ENCODE measurements around the gene FBXW10B.
"Not testable (repeated sequence)": the region's sequence is repeated elsewhere in the genome, so short reads cannot be mapped to it uniquely, and the experiment has no call there.

The FBXW10B gene, protein sequence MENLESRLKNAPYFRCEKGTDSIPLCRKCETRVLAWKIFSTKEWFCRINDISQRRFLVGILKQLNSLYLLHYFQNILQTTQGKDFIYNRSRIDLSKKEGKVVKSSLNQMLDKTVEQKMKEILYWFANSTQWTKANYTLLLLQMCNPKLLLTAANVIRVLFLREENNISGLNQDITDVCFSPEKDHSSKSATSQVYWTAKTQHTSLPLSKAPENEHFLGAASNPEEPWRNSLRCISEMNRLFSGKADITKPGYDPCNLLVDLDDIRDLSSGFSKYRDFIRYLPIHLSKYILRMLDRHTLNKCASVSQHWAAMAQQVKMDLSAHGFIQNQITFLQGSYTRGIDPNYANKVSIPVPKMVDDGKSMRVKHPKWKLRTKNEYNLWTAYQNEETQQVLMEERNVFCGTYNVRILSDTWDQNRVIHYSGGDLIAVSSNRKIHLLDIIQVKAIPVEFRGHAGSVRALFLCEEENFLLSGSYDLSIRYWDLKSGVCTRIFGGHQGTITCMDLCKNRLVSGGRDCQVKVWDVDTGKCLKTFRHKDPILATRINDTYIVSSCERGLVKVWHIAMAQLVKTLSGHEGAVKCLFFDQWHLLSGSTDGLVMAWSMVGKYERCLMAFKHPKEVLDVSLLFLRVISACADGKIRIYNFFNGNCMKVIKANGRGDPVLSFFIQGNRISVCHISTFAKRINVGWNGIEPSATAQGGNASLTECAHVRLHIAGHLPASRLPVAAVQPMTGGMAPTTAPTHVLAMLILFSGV

DNA sequence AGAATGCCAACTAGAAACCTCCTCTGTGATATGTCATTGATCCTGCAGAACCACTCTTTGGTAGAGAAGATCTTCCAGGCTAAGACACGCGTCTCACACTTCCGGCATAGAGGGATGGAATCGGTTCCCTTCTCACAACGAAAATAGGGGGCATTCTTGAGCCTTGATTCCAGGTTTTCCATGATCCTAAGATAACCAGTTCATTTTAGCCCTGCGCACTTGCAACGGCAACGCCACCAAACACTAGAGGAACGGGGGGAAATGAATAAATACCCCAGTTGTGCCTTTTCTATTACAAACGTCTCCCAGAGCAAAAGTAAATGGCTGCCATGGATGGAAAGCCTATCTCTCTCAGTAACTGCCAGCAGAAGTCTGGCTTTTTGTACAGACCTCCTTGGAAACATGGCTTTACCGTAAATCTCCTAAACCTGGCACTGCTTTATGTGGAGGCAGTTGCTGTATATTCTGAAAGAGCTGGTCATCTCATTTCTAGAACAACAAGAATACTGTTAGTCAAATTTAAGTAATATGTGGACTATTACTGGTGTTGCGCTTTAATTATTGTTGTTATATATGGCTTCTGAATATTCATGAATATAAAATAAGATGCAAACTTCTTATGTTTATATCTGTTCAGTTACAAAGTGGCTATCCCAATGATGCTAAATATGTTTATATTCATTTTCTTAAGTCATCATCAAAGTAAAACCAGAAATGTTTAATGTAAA lies at the start of gene FBXW10B:
Gene FBXW10B (minus strand): TSS at position 374 of the 728 bp plus-strand sequence. CDS start 192 bp downstream, at position 182.
- DNase-seq: not testable (repeated sequence)

DNA sequence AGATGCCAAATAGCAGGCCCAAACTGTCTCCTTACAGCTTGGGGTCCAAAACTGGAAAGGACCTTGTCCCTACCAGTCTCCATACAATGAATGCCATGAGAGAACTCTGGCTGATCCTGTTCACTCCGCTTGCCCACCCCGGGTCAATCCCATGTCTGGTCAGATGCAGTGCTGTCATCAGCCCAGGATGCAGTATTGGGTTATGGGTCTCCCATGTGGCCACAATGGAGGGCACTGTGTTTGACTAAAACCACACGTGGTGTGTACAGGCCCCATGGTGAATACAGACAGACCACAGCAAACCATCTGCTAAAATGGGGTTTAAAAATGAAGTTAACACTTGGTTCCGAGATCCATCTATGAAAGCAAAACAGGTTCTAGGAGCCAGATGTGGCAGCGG lies 44.2 kb upstream of the FBXW10B start:
- no peak for DNase-seq

DNA sequence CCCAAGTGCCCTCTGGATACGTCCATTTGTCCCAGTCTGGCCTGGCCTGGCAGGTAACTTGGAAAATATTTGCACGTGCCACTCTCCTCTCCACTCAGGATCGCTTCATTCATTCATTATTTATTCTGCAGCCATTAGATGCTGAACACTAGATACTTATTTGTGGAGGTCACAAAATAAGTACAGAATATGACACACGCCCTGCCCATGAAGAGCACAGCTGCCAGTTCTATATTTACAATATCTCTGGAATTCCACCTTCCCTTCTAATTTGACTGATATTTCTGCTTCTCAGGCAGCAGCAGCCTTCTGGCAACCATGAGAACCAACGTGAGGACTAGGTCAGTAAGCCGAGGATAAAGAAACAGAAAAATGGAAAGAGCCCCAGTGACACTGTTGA lies 43.7 kb upstream of the FBXW10B start:
- DNase-seq: no peak

DNA sequence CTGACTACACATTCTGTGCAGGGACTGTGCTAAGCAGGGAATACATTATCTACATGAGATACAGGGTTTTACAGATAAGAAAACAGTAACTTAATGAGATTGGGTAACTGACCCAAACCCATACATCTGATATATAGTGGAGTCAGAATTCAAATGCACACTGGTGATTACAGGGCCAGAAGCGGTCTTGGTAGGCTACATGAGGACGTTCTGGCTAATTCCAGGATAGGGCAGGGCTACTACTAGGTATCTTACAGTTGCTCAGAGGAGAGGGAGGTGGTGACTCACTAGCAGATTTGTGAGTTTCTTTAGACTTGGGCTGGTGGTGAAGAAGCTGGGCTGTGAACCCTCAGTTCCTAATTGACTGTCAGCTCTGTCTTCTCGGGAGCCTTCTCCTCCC lies 43.2 kb upstream of the FBXW10B start:
- DNase-seq: no peak

DNA sequence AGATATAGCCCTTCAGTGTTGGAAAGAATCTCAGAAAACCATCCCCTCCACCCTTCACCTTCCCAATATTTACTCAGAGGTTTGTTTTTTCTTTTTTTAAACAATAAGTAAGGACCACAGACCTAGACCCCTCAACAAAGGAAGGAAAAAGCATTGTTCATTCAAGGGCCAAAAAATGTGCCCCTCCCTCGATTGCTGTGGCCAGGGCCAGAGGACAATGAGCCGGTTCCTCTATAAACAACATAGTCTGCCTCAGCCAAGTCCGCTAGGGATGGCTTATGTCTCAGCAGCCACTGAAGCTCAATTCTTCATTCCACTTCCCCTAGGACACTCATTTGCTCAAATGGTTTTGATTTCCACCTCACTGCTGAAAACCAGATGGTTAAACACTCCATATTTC lies 40.6 kb upstream of the FBXW10B start:
- DNase-seq: no peak

DNA sequence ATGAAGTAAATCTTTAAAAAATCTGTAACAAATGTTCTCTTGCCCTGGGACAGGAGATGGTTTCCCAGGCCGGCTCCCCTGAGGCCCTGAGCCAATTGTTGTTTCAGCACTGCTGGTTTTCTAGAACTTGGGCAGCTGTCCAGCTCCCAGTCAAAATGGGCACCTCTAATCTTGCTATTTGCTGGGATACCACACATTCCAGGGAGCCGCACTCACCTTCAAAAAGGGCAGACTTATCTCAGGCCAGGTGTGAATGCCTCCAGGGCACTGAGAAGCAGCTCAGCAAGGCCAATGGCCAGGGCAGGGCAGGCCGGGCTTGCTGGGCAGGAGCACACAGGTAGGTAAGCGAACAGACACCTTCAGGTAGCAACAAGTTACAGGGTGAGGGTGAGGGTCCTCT lies 40.2 kb upstream of the FBXW10B start:
- DNase-seq: no peak

DNA sequence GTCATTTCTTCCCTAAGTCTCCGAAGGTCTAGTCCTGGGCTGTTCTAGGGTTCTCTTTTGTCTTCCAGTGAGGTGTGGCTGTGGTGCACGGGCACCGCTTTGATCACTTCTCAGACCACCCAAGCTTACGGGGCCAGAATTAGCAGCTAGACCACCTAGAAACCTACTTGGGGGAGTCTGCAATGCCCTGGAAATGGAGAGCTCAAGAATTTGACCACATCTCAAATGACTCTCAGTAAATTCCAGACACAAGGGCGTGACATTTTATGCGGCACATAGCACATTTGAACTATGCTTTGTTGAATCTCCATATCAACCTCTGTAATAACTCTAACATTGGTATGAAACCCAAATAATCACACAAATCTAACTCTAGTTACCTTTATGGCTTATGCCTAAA lies 39.7 kb upstream of the FBXW10B start:
- no peak for DNase-seq

DNA sequence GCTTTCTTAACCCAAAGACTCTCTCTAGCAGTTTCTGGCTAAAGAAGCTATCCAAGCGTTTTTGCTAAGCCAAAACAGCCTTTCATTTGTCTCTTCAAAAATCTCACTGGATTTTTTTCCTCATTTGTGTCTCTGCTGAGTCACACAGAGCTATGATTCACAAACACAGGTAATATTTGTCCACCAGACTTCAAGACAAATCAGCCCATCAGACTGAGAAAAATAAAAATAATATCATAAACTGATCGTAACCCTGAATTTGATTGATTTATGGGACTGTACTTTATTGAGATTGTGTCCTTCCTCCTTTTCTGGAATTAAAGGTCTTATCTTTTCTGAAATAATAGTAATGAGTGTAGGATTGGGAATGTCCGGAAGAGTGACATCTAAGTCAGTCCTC lies 38.8 kb upstream of the FBXW10B start:
- no peak for DNase-seq

DNA sequence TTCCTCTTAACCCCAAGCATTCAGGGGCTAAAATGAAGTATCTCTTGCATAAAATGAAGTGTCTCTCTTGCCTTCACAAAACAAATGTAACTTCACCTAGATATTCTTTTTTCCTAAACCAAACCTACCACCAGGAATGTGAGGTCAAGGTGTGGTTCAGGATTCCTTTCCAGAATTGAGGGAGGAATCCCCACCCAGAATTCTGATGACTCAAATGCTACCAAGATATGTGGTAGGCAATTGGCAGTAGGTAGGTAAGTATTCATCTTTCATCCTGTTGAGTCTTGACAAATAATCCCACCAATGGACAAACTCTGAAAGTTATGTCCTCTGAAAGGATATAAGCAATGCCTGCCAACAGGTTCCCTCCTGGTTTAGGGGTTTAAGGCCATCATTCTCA lies 38.4 kb upstream of the FBXW10B start:
- DNase-seq: no peak

DNA sequence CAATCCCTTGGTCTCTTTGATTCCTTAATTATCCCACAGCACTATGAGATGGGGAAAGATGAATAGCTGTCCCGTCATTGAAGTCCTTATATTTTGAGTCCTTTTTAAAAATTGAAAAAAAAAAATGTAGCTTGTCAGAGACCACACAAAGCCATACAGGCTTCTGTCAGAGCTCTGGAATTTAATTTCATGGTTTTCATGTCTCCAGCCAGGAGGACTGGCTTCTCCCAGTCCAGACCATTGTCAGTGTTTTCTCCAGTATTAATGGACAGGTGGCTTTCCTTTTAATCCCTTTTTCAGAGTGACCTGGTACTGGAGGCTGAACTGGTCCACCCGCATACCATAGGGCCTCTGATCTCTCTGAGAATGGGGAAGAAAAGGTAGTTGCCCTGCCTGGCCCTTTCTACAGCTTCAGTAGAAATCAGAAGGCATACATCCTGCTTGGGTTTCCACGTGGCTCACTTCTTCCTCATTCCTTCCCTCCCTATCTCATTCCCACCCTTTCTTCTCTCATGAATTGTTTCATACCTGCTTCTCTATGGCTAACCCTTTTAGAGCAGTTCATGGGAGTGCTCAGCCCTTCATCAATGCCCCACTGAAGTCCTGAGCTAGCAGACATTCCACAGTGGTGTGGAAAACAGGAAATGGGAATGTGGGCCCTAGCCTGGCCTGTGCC lies 35.5 kb upstream of the FBXW10B start:
- DNase-seq: no peak

DNA sequence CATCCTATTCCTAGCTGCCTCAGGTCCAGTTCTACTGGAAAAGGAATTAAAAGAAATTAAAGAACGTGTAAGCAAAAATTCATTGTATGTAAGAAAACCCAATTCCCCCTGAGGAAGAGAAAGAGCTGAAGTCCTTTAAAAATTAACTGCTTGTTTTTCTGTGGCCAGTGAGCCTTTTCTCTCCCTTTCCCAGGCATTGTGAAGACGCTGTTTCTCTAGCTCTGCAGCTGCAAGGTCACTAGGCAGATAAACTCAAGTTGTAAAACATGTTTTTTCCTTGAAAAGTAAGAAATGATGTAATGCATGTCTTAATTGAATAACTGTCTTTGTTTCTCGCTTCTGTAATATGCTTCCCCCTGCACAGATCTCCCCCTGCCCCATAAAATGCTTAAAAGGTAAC lies 34.9 kb upstream of the FBXW10B start:
- DNase-seq: not testable (repeated sequence)

DNA sequence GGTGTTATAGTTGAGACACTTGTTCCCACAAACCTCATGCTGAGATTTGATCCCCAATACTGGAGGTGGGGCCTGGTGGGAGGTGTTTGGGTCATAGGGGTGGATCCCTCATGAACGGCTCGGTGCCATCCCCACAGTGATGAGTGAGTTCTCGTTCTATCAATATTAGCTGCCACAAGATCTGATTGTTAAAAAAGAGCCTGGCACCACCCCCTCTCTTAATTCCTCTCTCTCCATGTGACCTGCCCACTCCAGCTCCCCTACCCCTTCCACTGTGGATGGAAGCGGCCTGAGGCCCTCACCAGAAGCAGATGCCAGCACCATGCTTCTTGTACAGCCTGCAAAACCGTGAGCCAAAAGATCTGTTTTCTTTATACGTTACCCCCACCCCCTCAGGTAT lies 33.5 kb upstream of the FBXW10B start:
- no peak for DNase-seq

DNA sequence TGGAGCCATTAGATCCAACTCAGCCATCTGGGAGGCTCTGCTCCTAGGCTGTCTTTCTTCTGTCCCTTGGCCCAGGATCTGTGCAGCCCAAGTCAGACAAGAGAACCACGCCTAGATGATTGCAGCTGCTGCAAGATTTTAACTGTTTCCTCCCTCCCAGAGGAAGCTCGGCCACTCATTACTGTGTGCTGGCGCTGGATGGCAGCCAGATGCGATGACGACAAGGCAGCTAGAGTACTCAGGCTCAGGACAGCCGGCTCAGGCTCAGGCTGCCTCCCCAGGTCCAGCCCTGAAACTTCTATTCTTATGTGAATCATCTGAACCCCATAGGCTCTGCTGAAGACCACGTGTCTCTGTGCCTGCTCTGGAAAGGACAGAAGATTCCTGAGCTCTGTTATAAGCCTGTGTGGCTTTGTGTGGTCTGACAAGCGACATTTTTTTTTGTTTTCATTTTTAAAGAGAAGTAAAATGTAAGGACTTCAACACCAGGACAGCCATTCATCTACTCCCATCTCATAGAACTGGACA lies 32.1 kb upstream of the FBXW10B start:
- peak; percentile 66 for DNase-seq

DNA sequence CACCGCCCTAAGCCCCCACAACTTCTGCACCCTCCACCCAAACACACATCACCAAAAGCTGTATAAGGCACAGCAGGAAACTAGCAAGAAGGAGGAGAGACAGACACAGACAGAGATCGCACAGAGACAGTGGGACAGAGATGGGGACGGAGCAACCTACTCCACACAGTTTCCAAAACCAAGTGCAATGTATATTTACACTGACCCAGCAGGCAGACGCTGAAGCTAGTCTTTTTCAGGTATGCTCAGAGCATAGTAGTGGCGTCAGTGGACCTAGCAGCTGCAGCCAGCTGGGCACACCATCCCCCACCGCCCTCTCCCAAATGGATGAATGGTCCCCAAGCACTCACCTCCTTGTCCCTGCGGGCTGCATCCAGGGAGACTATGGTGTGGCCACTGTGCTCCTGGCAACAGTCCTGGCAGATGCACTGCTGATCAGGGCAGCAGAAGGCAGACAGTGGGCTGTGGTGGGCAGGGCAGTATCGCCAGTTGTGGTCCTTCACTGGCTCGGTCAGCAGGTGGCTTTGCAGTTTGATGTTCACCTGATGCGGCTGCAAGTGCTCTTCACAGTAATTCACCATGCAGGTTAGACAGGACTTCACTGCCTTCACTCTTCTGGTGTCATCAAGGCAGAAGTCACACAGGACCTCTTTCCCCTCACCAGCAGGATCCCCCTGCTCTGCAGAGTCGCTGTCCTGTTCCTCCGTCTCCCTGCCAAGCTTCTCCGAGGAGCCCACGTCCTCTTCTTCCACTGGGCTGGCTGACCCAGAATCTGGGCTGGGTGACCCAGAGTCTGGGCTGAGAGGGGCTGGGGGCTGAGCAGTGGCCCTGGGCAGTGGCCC lies 31.5 kb upstream of the FBXW10B start:
- peak; percentile 9 for DNase-seq

DNA sequence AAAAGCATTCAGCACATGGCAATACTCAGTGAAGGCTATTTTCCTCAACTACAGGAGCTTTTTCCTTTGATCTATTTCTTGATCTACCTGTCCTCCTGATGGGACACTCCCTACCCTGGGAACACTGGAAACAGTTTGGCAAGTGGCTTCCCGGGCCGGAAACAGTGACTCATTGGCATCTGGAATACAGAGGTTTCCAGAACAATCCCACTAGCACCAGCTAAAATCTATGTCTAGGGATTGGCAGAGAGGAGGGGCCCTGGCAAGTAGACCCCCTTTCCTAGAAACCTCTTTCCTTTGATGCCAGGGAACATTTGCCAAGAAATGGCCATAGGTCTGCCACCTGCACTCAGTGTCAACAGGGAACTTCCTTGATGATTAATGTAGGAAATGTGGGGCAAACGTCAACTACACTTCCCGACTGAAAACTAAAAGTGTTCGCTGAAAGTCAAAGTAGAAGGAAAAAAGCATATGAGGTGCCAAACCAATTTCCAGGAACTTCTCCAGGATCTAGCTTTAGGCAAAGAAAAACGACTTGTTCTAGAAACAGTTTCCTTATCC lies 30.4 kb upstream of the FBXW10B start:
- DNase-seq: no peak

DNA sequence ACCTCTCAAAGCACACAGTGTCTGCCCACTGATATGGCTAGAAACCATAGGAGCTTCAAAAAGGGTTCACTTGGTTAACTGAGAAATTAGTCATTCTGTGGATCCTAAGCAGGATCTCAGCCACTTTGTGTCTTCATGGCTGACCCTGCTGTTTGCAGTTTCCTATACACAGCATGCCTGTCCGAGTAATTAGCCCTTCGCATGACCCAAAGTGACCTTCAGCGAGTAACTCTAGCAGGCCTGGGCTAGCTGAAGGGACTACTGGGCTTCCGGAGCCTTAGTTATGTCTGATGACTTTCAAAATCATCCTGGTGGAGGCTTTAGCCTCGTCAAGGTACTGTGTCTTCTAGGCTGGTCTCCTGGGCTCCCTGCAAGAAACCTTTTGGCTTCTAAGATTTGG lies 28.9 kb upstream of the FBXW10B start:
- no peak for DNase-seq

DNA sequence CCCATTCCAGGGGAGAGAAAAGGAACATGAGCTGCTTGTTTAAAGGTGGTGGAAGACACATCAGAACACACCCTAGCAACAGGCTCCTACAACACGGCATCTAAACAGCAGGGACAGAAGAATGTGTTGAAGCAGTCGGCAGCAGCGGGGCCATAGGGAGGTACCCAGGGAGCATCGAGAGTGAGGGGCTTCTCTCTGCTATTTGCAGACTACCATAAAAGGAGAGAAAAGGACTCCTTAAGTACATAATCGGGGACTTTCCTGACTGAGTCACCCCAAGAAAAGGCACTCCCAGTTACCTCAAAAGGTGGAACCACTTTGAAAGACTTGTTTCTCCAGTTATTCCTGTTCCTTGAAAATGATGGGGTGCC lies 26.4 kb upstream of the FBXW10B start:
- DNase-seq: peak; percentile 14

DNA sequence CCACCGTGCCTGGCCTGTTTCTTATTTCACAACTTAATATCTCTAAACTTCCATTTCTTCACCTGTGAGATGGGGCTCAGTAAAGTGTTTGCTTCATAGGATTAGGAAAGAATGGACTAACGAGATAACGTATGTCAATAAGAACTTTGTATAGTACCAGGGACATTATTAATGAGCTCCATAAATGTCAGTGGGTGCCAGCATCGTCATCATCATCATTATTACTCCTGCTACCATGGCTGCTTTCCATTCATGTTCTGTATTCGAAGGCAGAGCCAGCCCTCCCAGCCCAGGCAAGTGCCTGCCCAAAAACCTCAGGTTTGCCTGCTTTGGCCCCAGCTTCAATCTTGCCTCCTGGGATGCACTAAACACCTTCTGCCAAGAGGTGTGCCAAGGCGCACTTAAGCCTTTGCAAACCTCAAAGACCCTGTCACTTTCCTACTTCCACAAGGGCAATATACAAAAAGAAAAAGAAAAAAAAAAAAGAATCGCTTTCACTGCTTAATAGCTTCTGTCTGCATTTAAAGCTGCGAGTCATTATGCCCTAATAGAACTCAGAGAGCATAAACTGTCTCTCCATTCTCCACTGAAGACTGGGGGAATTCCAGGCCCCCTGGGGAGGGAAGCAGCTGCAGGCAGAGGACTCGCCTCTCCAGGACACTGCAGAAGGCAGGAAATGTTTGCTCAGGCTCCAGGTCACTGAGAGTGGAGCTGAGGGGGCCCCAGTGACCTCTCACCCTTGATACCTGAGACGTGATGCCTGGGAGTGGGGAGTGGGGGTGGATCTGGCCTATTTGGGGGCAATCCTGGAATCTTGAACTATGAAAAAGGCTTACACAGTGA lies 25.8 kb upstream of the FBXW10B start:
- peak; percentile 14 for DNase-seq

DNA sequence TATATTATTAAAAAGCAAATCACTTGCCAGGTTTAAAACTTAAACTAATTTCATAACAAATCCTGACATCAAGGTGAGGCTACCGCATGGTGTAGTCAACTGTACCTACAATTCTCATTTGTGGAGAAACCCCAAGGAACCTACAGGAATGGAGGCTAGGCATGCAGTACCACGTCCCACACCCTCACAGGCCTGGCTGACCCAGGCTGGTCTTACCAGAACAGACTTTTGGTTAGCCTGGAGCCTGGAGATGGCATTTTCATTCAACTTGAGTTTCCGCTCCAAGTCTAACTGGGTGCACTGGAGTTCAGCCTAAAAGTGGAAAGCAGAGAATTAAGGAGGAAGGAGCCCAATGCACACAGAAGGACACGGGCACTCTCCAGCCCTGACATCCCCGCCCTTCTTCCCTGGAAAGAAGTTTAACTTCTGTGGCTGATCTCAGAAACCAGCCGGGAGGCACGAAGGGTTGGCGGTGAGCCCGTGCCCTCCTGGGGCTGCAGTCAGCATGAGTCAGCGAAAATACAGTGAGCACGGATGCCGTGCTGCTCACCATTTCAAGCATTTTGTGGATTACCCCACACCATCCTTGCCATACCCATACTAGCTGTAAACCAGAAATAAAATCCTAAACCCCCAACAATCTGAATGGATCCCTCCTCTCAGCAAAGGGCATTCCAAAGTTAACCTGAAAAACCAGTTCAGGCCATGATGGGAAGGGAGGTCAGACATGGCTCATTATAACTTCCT lies 23.2 kb upstream of the FBXW10B start:
- DNase-seq: not testable (repeated sequence)

DNA sequence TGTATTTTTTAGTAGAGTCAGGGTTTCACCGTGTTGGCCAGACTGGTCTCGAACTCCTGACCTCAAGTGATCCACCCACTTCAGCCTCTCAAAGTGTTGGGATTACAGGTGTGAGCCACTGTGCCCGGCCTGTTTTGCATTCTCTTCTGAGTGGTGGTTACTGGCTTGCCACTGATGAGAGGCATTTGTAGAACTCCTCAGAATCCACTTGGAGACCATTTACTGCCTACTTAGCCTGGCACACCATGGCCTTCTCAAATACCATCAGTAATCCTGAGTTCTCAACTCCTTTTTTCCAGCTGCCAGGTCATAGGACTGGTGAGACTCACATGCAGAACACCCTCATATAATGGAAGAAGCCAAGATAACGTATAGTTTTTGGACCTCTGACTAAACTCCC lies 22.5 kb upstream of the FBXW10B start:
- DNase-seq: not testable (repeated sequence)

Measured in DMS153 (cell line).